ENCODE results near the gene HMCN1.

HMCN1 gene

DNA sequence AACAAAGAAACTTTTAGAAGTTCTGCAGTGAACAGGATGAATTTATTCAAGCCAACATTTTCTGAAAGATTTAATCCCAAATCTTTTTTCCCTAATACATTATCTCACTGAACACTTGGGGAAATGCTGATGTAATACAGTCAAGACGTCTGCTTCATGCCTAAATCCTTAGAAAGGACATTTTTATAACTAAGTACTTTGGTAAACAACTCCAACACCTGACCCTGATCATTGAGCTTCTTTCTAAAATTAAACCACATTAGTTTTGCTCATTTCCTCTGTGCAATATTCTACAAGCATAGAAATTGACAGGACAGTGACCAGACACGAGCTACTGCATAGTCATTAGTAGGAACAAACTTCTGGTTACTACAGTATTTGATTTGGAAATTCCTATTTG lies 457.3 kb downstream of the HMCN1 start:
- no peak overlapping the region for H3K4me3 ChIP-seq (ENCODE audit: insufficient read depth, low read length, poor library complexity, severe bottlenecking)
- no peaks in the 10 kb centered on the region for H4K20me1 ChIP-seq (ENCODE audit: low read depth, low read length)
- H3F3A ChIP-seq (ENCODE audit: insufficient read depth), result no peaks in the 10 kb centered on the region
- no peak overlapping the region for H3K27ac ChIP-seq (ENCODE audit: low read depth, low read length)
- H3K9me2 ChIP-seq (replicated peaks; ENCODE audit: insufficient read depth, low read length), result no peaks in the 10 kb centered on the region
- H3K4me2 ChIP-seq (ENCODE audit: low read depth, low read length, poor library complexity, severe bottlenecking), result no peak overlapping the region
- H3K79me2 ChIP-seq (ENCODE audit: insufficient read depth, low read length), result no peaks in the 10 kb centered on the region
- H3K9me3 ChIP-seq (ENCODE audit: insufficient read depth, low read length), result no peaks in the 10 kb centered on the region
- H2AFZ ChIP-seq (ENCODE audit: low read depth, low read length, severe bottlenecking), result no peak overlapping the region
- no peak overlapping the region for H3K9ac ChIP-seq (ENCODE audit: low read length)
- TF ChIP-seq, protein P1, sequence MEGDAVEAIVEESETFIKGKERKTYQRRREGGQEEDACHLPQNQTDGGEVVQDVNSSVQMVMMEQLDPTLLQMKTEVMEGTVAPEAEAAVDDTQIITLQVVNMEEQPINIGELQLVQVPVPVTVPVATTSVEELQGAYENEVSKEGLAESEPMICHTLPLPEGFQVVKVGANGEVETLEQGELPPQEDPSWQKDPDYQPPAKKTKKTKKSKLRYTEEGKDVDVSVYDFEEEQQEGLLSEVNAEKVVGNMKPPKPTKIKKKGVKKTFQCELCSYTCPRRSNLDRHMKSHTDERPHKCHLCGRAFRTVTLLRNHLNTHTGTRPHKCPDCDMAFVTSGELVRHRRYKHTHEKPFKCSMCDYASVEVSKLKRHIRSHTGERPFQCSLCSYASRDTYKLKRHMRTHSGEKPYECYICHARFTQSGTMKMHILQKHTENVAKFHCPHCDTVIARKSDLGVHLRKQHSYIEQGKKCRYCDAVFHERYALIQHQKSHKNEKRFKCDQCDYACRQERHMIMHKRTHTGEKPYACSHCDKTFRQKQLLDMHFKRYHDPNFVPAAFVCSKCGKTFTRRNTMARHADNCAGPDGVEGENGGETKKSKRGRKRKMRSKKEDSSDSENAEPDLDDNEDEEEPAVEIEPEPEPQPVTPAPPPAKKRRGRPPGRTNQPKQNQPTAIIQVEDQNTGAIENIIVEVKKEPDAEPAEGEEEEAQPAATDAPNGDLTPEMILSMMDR (IDR thresholded peaks at IDR 0.05; ENCODE audit: insufficient read depth, low read length, poor library complexity, severe bottlenecking), result no peak
- no peak for TF ChIP-seq EZH2phosphoT487 (conservative IDR thresholded peaks at IDR 0.05; ENCODE audit: low read length)
- H3K36me3 ChIP-seq (ENCODE audit: low read length), result 0 out of 2 replicates have a peak, but pooled peaks cover 3% of the 10 kb centered on the region
- no peaks in the 10 kb centered on the region for H3K27me3 ChIP-seq (ENCODE audit: low read length)

DNA sequence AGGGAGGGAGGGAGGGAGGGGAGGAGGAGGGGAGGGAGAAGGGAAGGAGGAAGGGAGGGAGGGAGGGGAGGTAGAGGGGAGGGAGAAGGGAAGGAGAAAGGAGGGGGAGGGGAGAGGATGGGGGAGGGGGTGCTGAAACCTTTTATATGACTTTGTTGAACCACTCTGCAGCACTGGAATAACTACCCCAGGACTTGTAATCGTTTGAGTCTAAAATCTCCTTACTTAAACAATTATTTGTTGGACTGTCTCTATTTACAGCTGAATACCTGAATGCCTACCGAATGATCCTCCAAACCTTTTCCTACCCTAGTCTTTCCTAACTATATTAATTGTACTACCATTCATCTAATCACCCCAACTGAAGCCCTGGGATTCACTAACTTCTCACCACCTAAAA lies 459.0 kb downstream of the HMCN1 start:
- H3K27me3 ChIP-seq (ENCODE audit: low read length), result no peaks in the 10 kb centered on the region

DNA sequence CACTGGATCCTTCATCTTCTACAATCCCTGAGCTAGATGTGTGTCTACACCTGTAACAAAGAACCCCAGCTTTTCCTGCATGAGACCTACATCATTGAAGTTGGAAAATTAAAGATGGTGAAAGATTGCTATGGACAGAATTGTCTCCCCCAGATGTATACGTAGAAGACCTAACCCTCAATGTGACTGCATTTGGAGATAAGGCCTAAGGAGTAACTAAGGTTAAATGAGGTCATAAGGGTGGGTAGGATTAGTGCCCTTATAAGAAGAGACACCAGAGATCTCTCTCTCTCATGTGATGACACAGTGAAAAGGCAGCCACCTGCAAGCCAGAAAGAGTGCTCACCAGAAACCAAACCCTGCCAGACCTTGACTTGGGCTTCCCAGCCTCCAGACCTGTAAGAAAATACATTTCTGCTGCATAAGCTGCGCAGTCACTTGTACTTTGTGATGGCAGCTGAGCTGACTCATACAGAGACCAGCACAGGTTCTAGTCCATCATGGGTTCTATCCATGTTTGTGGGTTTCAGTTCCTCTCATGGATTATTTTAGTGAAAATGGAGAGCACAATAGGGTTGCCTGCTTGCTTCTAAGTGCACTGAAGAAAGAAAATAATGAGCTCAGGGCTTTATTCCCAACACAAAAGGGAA lies 460.0 kb downstream of the HMCN1 start:
- no peaks in the 10 kb centered on the region for H3K27me3 ChIP-seq (ENCODE audit: low read length)
- 0 out of 2 replicates have a peak, but pooled peaks cover 3% of the 10 kb centered on the region for H3K36me3 ChIP-seq (ENCODE audit: low read length)
- H3K9me3 ChIP-seq (ENCODE audit: insufficient read depth, low read length), result no peaks in the 10 kb centered on the region
- H3K4me2 ChIP-seq (ENCODE audit: low read depth, low read length, poor library complexity, severe bottlenecking), result no peak overlapping the region
- no peak overlapping the region for H3K4me3 ChIP-seq (ENCODE audit: insufficient read depth, low read length, poor library complexity, severe bottlenecking)
- TF ChIP-seq EZH2phosphoT487 (conservative IDR thresholded peaks at IDR 0.05; ENCODE audit: low read length), result no peak
- TF ChIP-seq, protein P1 (IDR thresholded peaks at IDR 0.05; ENCODE audit: insufficient read depth, low read length, poor library complexity, severe bottlenecking), result no peak
- H3K9me2 ChIP-seq (replicated peaks; ENCODE audit: insufficient read depth, low read length), result no peaks in the 10 kb centered on the region
- H2AFZ ChIP-seq (ENCODE audit: low read depth, low read length, severe bottlenecking), result no peak overlapping the region
- no peaks in the 10 kb centered on the region for H3K79me2 ChIP-seq (ENCODE audit: insufficient read depth, low read length)
- H4K20me1 ChIP-seq (ENCODE audit: low read depth, low read length), result no peaks in the 10 kb centered on the region
- H3K27ac ChIP-seq (ENCODE audit: low read depth, low read length), result no peak overlapping the region
- no peaks in the 10 kb centered on the region for H3F3A ChIP-seq (ENCODE audit: insufficient read depth)
- no peak overlapping the region for H3K9ac ChIP-seq (ENCODE audit: low read length)

More for the DNA sequence above, 459.0 kb downstream of the HMCN1 start:
- no peak overlapping the region for H3K9ac ChIP-seq (ENCODE audit: low read length)
- H3K9me3 ChIP-seq (ENCODE audit: insufficient read depth, low read length), result no peaks in the 10 kb centered on the region
- no peak overlapping the region for H3K4me3 ChIP-seq (ENCODE audit: insufficient read depth, low read length, poor library complexity, severe bottlenecking)
- H3K4me2 ChIP-seq (ENCODE audit: low read depth, low read length, poor library complexity, severe bottlenecking), result no peak overlapping the region
- no peaks in the 10 kb centered on the region for H3K9me2 ChIP-seq (replicated peaks; ENCODE audit: insufficient read depth, low read length)
- H3K36me3 ChIP-seq (ENCODE audit: low read length), result 0 out of 2 replicates have a peak, but pooled peaks cover 3% of the 10 kb centered on the region
- no peak for TF ChIP-seq EZH2phosphoT487 (conservative IDR thresholded peaks at IDR 0.05; ENCODE audit: low read length)
- TF ChIP-seq, protein P1 (IDR thresholded peaks at IDR 0.05; ENCODE audit: insufficient read depth, low read length, poor library complexity, severe bottlenecking), result no peak
- no peaks in the 10 kb centered on the region for H3K79me2 ChIP-seq (ENCODE audit: insufficient read depth, low read length)
- H3K27ac ChIP-seq (ENCODE audit: low read depth, low read length), result no peak overlapping the region
- no peak overlapping the region for H2AFZ ChIP-seq (ENCODE audit: low read depth, low read length, severe bottlenecking)
- no peaks in the 10 kb centered on the region for H3F3A ChIP-seq (ENCODE audit: insufficient read depth)
- no peaks in the 10 kb centered on the region for H4K20me1 ChIP-seq (ENCODE audit: low read depth, low read length)
